Measurements from ENCODE around the gene ZNF664. TPM values are rescaled to one million over a fixed set of nuclear protein-coding genes. Genes with fewer than 3 reads are reported as not detected.

Gene ZNF664
- total RNA-seq, 4 donors from 2014 or later, result 58.5 to 76.4 (median 70.3) TPM

GRCh38 chr12:123991372-123991951 is 18.4 kb downstream of the ZNF664 start:
- peaks cover 5 to 46% (median 22%) of the 10 kb centered on the region in 4 donors for H3K36me3 ChIP-seq

DNA sequence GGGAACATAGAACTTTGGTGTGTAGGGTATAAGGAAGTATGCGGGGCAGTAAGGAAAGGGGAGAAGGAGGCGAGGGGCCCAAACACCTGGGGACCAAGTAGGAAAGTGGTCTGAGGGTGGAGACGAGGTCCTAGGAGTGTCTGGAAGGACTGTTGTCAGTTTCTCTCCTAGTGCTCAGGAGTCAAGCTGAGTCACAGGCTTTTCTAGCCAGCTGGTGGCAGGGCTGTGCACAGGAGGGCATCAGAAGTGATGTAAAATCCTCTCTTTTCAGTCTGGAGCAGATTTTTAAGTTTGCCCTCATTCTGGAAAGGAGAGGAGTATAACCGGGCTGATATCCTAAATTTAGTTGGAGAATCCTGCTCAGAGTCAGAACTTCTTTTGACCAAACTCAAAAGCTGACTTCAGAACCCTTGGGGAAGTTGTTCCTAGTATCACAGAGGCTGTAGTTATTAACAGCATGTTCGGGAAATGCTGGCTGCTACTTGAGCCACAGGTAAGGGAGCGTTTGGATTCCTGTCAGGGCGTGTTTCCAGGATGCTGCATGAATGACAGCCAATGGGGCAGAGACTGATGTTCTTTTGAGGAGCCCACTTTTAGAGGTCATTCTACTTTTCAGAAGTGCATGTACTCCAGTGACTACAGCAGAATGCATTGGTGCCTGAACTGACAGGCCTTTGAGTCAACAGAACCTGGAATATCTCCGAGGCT is 19.3 kb downstream of the ZNF664 start:
- TF ChIP-seq EP300 (IDR thresholded peaks at IDR 0.05) (no peak), POLR2AphosphoS5 (IDR thresholded peaks at IDR 0.05) (no peak), POLR2A (IDR thresholded peaks at IDR 0.05; ENCODE audit: low read depth) (no peak)
- TF ChIP-seq, protein P1, sequence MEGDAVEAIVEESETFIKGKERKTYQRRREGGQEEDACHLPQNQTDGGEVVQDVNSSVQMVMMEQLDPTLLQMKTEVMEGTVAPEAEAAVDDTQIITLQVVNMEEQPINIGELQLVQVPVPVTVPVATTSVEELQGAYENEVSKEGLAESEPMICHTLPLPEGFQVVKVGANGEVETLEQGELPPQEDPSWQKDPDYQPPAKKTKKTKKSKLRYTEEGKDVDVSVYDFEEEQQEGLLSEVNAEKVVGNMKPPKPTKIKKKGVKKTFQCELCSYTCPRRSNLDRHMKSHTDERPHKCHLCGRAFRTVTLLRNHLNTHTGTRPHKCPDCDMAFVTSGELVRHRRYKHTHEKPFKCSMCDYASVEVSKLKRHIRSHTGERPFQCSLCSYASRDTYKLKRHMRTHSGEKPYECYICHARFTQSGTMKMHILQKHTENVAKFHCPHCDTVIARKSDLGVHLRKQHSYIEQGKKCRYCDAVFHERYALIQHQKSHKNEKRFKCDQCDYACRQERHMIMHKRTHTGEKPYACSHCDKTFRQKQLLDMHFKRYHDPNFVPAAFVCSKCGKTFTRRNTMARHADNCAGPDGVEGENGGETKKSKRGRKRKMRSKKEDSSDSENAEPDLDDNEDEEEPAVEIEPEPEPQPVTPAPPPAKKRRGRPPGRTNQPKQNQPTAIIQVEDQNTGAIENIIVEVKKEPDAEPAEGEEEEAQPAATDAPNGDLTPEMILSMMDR (IDR thresholded peaks at IDR 0.05), result no peak
- no peaks in the 10 kb centered on the region for H3K9me3 ChIP-seq
- intact Hi-C loops (cut with DNase I), result no loop called here
- H3K4me1 ChIP-seq, result peaks cover 7 to 66% (median 25%) of the 10 kb centered on the region in 4 donors
- H3K4me3 ChIP-seq, result no peak overlapping the region
- DNase-seq (ENCODE audit: extremely low spot score), result peak; percentile 74
- H3K27me3 ChIP-seq, result no peaks in the 10 kb centered on the region
- H3K36me3 ChIP-seq, result peaks cover 5 to 46% (median 22%) of the 10 kb centered on the region in 4 donors
- no peak overlapping the region for H3K27ac ChIP-seq (replicated peaks in 1 of 4)
- 92% methylated on average over 7 of the region's 8 CpGs for WGBS

More at GRCh38 chr12:123991372-123991951, 18.4 kb downstream of the ZNF664 start:
- Histone ChIP-seq H3K27me3 (no peaks in the 10 kb centered on the region), H3K9me3 (no peaks in the 10 kb centered on the region), H3K4me3 (no peak overlapping the region), H3K4me1 (peaks cover 9 to 68% (median 24%) of the 10 kb centered on the region in 4 donors), H3K27ac (replicated peaks in 1 of 4) (no peak overlapping the region)
- intact Hi-C loops (cut with DNase I), result no loop called here
- TF ChIP-seq EP300 (IDR thresholded peaks at IDR 0.05), result no peak
- TF ChIP-seq, protein P1 (IDR thresholded peaks at IDR 0.05), result no peak
- TF ChIP-seq POLR2AphosphoS5 (IDR thresholded peaks at IDR 0.05), result no peak
- no peak for TF ChIP-seq POLR2A (IDR thresholded peaks at IDR 0.05; ENCODE audit: low read depth)
- DNase-seq (ENCODE audit: extremely low spot score), result peak; percentile 55
- WGBS, result 93% methylated on average over 2 of the region's 2 CpGs

GRCh38 chr12:123995023-123995748 is 22.2 kb downstream of the ZNF664 start:
- Histone ChIP-seq H3K27me3 (no peaks in the 10 kb centered on the region), H3K9me3 (no peaks in the 10 kb centered on the region), H3K4me3 (no peak overlapping the region), H3K36me3 (peaks cover 0 to 41% (median 18%) of the 10 kb centered on the region in 4 donors), H3K27ac (replicated peaks in 1 of 4) (no peak overlapping the region), H3K4me1 (peaks cover 11 to 61% (median 29%) of the 10 kb centered on the region in 4 donors)
- TF ChIP-seq, protein P1 (IDR thresholded peaks at IDR 0.05), result no peak
- intact Hi-C loops (cut with DNase I), result no loop called here
- peak; percentile 14 for DNase-seq (ENCODE audit: extremely low spot score)
- 84% methylated on average over 7 of the region's 7 CpGs for WGBS

- intact Hi-C loops (cut with DNase I), result no loop called here
- no peak overlapping the region for H3K4me3 ChIP-seq
- peaks cover 8 to 47% (median 20%) of the 10 kb centered on the region in 4 donors for H3K4me1 ChIP-seq
- TF ChIP-seq EP300 (IDR thresholded peaks at IDR 0.05) (no peak), POLR2AphosphoS5 (IDR thresholded peaks at IDR 0.05) (no peak), POLR2A (IDR thresholded peaks at IDR 0.05; ENCODE audit: low read depth) (no peak)
- TF ChIP-seq, protein P1 (IDR thresholded peaks at IDR 0.05), result no peak
- DNase-seq (ENCODE audit: extremely low spot score), result no peak
- no peak overlapping the region for H3K27ac ChIP-seq (replicated peaks in 1 of 4)
- 78% methylated on average over 6 of the region's 6 CpGs for WGBS
- H3K36me3 ChIP-seq, result peaks cover 0 to 44% (median 14%) of the 10 kb centered on the region in 4 donors
- H3K9me3 ChIP-seq, result no peaks in the 10 kb centered on the region
- no peaks in the 10 kb centered on the region for H3K27me3 ChIP-seq
These were observed 23.6 kb downstream of the ZNF664 start for GRCh38 chr12:123996581-123996980.
